Sigmoid colon (tissue), 7 donors: Measurements from ENCODE around the gene KLHL8. TPM values are rescaled to one million over a fixed set of nuclear protein-coding genes. Genes with fewer than 3 reads are reported as not detected.

Experiments
- DNase-seq: peaks from one replicate; pipeline ENCODE4 v3.0.0-alpha.2; 2019
- H3K27ac ChIP-seq, 4 donors: fragments of 200-600 bp; sonication (generic); one replicate each; pipeline ENCODE4 v1.5.1; 2016 to 2019; ENCODE audit warnings: mild to moderate bottlenecking in 1 of 4
- H3K27me3 ChIP-seq, 3 donors: fragments of 200-600 bp; sonication (generic); one replicate each; pipeline ENCODE4 v1.5.1; 2019; ENCODE audit warnings: mild to moderate bottlenecking in 1 of 3
- H3K36me3 ChIP-seq, 4 donors: fragments of 200-600 bp; sonication (generic); one replicate each; pipeline ENCODE4 v1.5.1; 2016 to 2019
- H3K4me1 ChIP-seq, 4 donors: fragments of 200-600 bp; sonication (generic); one replicate each; pipeline ENCODE4 v1.5.1; 2017 to 2019
- H3K4me3 ChIP-seq, 4 donors: fragments of 200-600 bp; sonication (generic); one replicate each; pipeline ENCODE4 v1.5.1; 2017 to 2019; ENCODE audit warnings: mild to moderate bottlenecking in 2 of 4, moderate library complexity in 1 of 4
- H3K9me3 ChIP-seq, 4 donors: fragments of 200-600 bp in 3 of 4; sonication (generic) in 3 of 4; one replicate each; pipeline versions ENCODE4 v1.5.1 to v1.6.1; 2013 to 2019
- EP300 ChIP-seq, 4 donors: sonication (generic); formaldehyde crosslinking; IDR thresholded peaks; one replicate each; pipeline ENCODE4 v1.6.1; 2017; ENCODE audit warnings: antibody characterized with exemption in 4 of 4
- POLR2A ChIP-seq, 2 donors: fragments of 450-650 bp; IDR thresholded peaks; one replicate each; pipeline ENCODE4 v1.6.1; 2016; ENCODE audit warnings: antibody characterized with exemption in 2 of 2, mild to moderate bottlenecking in 2 of 2, moderate library complexity in 2 of 2
- POLR2AphosphoS5 ChIP-seq, 4 donors: sonication (generic); formaldehyde crosslinking; IDR thresholded peaks; one replicate each; pipeline ENCODE4 v1.6.1; 2017; ENCODE audit warnings: antibody characterized with exemption in 4 of 4
- WGBS, 2 donors: extraction: QIAGEN DNeasy Blood & Tissue Kit; methylation state at CpG; one replicate each; pipeline ENCODE4 v1.1.7; 2013; 5-methylcytosine and 5-hydroxymethylcytosine counted together
- intact Hi-C: fragments of 100-400 bp; cut with DNase I; formaldehyde crosslinking; loops from one replicate; pipeline ENCODE4 v1.15.1; 2023
- polyA plus RNA-seq, 3 donors: library from polyadenylated mRNA; stranded (reverse); fragments of 200-250 nt; gene quantifications; one replicate each; pipeline ENCODE4 v1.2.3, GENCODE V29; 2013
- total RNA-seq, 4 donors: library from RNA; depleted of rRNA; stranded (reverse); fragments of >200 nt; gene quantifications; one replicate each; pipeline ENCODE4 v1.1.0, GENCODE V29; 2016
- TF ChIP-seq, protein P1 (sequence below), 4 experiments: fragments of 450-650 bp in 3 of 4; fragments of 200-600 bp in 1 of 4; IDR thresholded peaks; one replicate each; pipeline ENCODE4 v1.5.1; 2016 to 2019; ENCODE audit warnings: antibody characterized with exemption in 4 of 4, mild to moderate bottlenecking in 3 of 4, moderate library complexity in 2 of 4
- donor health status: healthy with polysubstance abuse.
- donor health status: Bipolar disorder and iron deficiency.
- donor health status: healthy.

The KLHL8 gene
- total and polyA plus RNA-seq, 7 donors: 6.4 to 21.4 (median 9.6) TPM

DNA sequence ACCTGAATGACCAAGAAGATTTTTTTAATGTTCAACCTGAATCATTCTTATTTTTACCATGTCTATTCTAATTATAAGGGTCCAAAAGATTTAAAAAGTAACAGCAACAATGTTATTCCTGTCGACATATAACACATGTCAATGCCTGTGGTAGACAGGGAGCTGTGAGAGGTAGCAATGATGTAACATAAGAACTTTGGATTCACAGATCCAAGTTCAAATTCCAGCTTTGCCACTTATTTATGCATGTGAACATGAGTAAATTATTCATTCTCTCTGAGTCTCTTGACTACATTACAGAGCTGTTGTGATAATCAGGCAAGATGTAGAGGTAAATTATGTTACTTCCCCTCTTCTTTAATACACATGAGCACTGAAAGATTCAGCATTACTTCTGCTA is 54.5 kb downstream of the KLHL8 start:
- TF ChIP-seq, protein P1, sequence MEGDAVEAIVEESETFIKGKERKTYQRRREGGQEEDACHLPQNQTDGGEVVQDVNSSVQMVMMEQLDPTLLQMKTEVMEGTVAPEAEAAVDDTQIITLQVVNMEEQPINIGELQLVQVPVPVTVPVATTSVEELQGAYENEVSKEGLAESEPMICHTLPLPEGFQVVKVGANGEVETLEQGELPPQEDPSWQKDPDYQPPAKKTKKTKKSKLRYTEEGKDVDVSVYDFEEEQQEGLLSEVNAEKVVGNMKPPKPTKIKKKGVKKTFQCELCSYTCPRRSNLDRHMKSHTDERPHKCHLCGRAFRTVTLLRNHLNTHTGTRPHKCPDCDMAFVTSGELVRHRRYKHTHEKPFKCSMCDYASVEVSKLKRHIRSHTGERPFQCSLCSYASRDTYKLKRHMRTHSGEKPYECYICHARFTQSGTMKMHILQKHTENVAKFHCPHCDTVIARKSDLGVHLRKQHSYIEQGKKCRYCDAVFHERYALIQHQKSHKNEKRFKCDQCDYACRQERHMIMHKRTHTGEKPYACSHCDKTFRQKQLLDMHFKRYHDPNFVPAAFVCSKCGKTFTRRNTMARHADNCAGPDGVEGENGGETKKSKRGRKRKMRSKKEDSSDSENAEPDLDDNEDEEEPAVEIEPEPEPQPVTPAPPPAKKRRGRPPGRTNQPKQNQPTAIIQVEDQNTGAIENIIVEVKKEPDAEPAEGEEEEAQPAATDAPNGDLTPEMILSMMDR (IDR thresholded peaks at IDR 0.05): no peak
- no peak for TF ChIP-seq EP300 (IDR thresholded peaks at IDR 0.05)
- no peak for TF ChIP-seq POLR2A (IDR thresholded peaks at IDR 0.05)
- TF ChIP-seq POLR2AphosphoS5 (IDR thresholded peaks at IDR 0.05): no peak
- H3K36me3 ChIP-seq: peaks cover 0 to 24% (median 4%) of the 10 kb centered on the region in 4 donors
- H3K27ac ChIP-seq: no peak overlapping the region
- no peak for DNase-seq
- H3K27me3 ChIP-seq: no peaks in the 10 kb centered on the region
- intact Hi-C loops: no loop called here
- no peaks in the 10 kb centered on the region for H3K9me3 ChIP-seq
- no peaks in the 10 kb centered on the region for H3K4me1 ChIP-seq
- 89 to 97% methylated on average over 1 of the region's 1 CpG for WGBS, 2 donors
- no peak overlapping the region for H3K4me3 ChIP-seq

DNA sequence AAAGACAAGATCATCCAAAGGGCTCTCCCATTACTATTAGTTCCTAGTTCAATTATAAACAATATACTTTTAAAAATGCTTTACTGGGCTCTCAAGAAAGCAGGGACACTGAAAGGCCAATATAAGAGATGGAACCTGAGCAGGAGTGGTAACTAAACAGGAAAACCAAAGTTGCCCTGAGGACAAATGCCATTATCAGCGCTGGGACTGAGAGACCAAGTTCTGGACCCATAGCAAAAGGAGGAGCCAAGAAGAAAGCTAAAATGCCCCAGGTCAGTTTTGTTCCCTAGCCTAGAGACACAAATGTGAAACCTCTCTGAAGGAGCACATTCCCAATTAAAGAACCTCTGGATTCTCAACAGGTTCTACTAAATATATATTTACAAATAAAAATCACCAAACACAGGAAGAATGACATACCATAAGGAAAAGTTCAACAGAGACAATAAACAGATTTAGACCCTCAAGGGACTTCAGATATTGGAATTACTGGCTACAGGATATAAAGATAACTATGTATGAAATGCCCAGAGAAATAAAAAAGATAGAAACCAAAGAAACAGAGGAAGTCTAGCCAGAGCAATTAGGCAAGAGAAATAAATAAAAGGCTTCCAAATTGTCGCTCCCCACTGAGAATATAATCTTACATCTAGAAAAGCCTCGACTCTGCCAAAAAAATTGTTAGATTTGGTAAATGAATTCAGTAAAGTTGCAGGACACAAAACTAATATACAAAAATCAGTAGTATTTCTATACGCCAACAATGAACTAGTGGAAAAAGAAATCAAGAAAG is 67.1 kb downstream of the KLHL8 start:
- Histone ChIP-seq H3K4me3 (no peak overlapping the region), H3K36me3 (no peaks in the 10 kb centered on the region), H3K27me3 (no peaks in the 10 kb centered on the region), H3K4me1 (peaks cover 0 to 35% (median 22%) of the 10 kb centered on the region in 4 donors), H3K9me3 (no peaks in the 10 kb centered on the region), H3K27ac (no peak overlapping the region)
- TF ChIP-seq, protein P1 (IDR thresholded peaks at IDR 0.05): no peak
- TF ChIP-seq EP300 (IDR thresholded peaks at IDR 0.05) (no peak), POLR2A (IDR thresholded peaks at IDR 0.05) (no peak), POLR2AphosphoS5 (IDR thresholded peaks at IDR 0.05) (no peak)
- WGBS, 2 donors: 88 to 92% methylated on average over 4 of the region's 4 CpGs
- DNase-seq: no peak
- intact Hi-C loops: loop anchor here (5.0 to 10.0 kb wide), 2 partner anchors 231 to 312 kb away; no protein-coding TSS in a partner anchor

DNA sequence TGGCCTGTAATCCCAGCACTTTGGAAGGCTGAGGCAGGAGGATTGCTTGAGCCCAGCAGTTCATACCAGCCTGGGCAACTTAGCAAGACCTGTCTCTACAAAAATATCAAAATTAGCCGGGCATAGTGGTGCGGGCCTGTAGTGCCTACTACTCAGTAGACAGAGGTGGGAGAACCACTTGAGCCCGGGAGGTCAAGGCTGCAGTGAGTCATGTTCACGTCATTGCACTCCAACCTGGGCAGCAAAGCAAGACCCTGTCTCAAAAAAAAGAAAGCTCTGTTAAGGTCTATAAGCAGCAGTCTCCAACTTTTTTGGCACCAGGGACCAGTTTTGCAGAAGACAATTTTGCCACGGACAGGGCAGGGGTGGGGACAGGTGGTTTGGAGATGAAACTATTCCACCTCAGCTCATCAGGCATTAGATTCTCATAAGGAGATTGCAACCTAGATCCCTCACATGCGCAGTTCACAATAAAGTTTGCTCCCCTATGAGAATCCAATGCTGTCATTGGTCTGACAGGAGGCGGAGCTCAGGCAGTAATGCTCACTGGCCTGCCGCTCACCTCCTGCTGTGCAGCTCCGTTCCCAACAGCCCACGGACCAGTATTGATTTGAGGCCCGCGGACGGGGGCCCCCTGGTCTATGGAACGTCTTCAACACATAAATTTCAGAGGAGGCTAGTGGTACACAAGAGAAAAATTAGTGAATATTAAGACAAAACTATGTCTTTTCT is 67.9 kb downstream of the KLHL8 start:
- no peak for DNase-seq
- TF ChIP-seq POLR2A (IDR thresholded peaks at IDR 0.05) (no peak), EP300 (IDR thresholded peaks at IDR 0.05) (no peak), POLR2AphosphoS5 (IDR thresholded peaks at IDR 0.05) (no peak)
- TF ChIP-seq, protein P1 (IDR thresholded peaks at IDR 0.05): no peak
- Histone ChIP-seq H3K36me3 (no peaks in the 10 kb centered on the region), H3K9me3 (no peaks in the 10 kb centered on the region), H3K27me3 (no peaks in the 10 kb centered on the region), H3K4me3 (no peak overlapping the region), H3K4me1 (peaks cover 0 to 35% (median 22%) of the 10 kb centered on the region in 4 donors), H3K27ac (peak overlapping the region in 3 of 4 donors; percentile 53 to 70 (median 63))
- intact Hi-C loops: loop anchor here (5.0 to 10.0 kb wide), 2 partner anchors 230 to 312 kb away; no protein-coding TSS in a partner anchor
- WGBS, 2 donors: 76 to 85% methylated on average over 14 of the region's 14 CpGs

DNA sequence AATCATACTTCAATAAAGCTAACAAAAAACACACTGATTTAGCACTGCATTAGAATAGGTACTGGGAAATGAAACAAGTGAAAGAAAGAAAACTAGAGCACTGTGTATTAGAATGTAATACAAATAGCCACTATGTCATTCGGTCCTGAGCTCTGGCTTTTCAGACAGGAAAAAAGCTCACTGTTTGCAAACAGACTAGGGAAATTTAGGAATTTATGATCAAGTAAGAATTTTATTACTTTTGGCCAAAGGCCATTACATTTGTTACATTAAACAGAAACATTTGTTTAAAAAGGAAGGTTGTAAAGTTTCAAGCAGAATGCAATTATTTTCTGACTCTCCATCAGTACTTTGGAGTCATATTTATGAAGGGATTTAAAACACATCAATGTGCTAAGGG is 68.7 kb downstream of the KLHL8 start:
- intact Hi-C loops: loop anchor here (1.0 to 10.0 kb wide), 3 partner anchors 84 to 313 kb away; no protein-coding TSS in a partner anchor
- no peaks in the 10 kb centered on the region for H3K36me3 ChIP-seq
- no peaks in the 10 kb centered on the region for H3K27me3 ChIP-seq
- H3K4me1 ChIP-seq: peaks cover 0 to 35% (median 22%) of the 10 kb centered on the region in 4 donors
- no peak for DNase-seq
- peak overlapping the region in 3 of 4 donors; percentile 53 to 70 (median 63) for H3K27ac ChIP-seq
- 7 to 49% methylated on average over 1 of the region's 1 CpG for WGBS, 2 donors
- TF ChIP-seq, protein P1 (IDR thresholded peaks at IDR 0.05): no peak
- TF ChIP-seq POLR2AphosphoS5 (IDR thresholded peaks at IDR 0.05): peak in 3 of 4 donors; percentile 9 to 65 (median 51)
- no peak overlapping the region for H3K4me3 ChIP-seq
- no peaks in the 10 kb centered on the region for H3K9me3 ChIP-seq
